Left kidney (tissue), 8 donors: ENCODE measurements around the gene DDX25. TPM values are rescaled to one million over a fixed set of nuclear protein-coding genes. Genes with fewer than 3 reads are reported as not detected.
A peak's percentile ranks its signal among the peaks of the same experiment; 100 is the strongest.
"Not testable (repeated sequence)": the region's sequence is repeated elsewhere in the genome, so short reads cannot be mapped to it uniquely, and the experiment has no call there.

Source experiments
- DNase-seq: peaks from one replicate; pipeline ENCODE4 v3.0.0-alpha.2; 2013
- long read RNA-seq, 8 donors: transcript quantifications; one replicate each; lab custom pipeline, GENCODE V29; 2026
- polyA plus RNA-seq: library from polyadenylated mRNA; unstranded; fragments of 120-200 nt; gene quantifications from one replicate; pipeline ENCODE4 v1.2.1, GENCODE V29; 2013; ENCODE audit not compliant: insufficient read length

The DDX25 gene
- 8.5 TPM for polyA plus RNA-seq
- long read RNA-seq, donor 1, partial matches to known transcripts, result 0 of 1 reads
- long read RNA-seq, donor 1, other reads (novel, unspliced or antisense), result 0 of 1 reads
- long read RNA-seq, donor 2, result 0 reads
- long read RNA-seq, donor 3, result 0 reads
- long read RNA-seq, donor 4, result 0 reads
- long read RNA-seq, donor 5, full-length matches to known transcripts, result 1 of 1 reads
- long read RNA-seq, donor 5, partial matches to known transcripts, result 0 of 1 reads
- long read RNA-seq, donor 5, other reads (novel, unspliced or antisense), result 0 of 1 reads
- long read RNA-seq, donor 6, result 0 reads
- long read RNA-seq, donor 7, result 0 reads
- long read RNA-seq, donor 8, result 0 reads

- DNase-seq, result peak; percentile 41
Observed at GRCh38 chr11:125903711-125904659, at the start of gene DDX25. DDX25 (plus strand) TSS chr11:125904508; CDS start chr11:125904518, 10 bp downstream.

GRCh38 chr11:125857670-125858069, 46.6 kb upstream of the DDX25 start:
- DNase-seq, result not testable (repeated sequence)

- not testable (repeated sequence) for DNase-seq
Observed at GRCh38 chr11:125862786-125863185, 41.5 kb upstream of the DDX25 start.

- not testable (repeated sequence) for DNase-seq
Observed at GRCh38 chr11:125865354-125865753, 39.0 kb upstream of the DDX25 start.

- DNase-seq, result no peak
Observed at GRCh38 chr11:125869521-125869920, 34.8 kb upstream of the DDX25 start.

GRCh38 chr11:125871391-125872137, 32.7 kb upstream of the DDX25 start:
- DNase-seq, result no peak

- no peak for DNase-seq
Observed at GRCh38 chr11:125872138-125872491, 32.2 kb upstream of the DDX25 start.

GRCh38 chr11:125873881-125874555, 30.3 kb upstream of the DDX25 start:
- no peak for DNase-seq

- DNase-seq, result peak; percentile 72
Observed at GRCh38 chr11:125874556-125875124, 29.7 kb upstream of the DDX25 start.

- DNase-seq, result no peak
Observed at GRCh38 chr11:125881291-125881690, 23.0 kb upstream of the DDX25 start.

GRCh38 chr11:125883375-125883774, 20.9 kb upstream of the DDX25 start:
- no peak for DNase-seq

GRCh38 chr11:125886997-125887372, 17.3 kb upstream of the DDX25 start:
- peak; percentile 6 for DNase-seq

- peak; percentile 91 for DNase-seq
Observed at GRCh38 chr11:125887373-125888324, 16.7 kb upstream of the DDX25 start, which contains the start of gene HYLS1. HYLS1 (plus strand) TSS chr11:125887668; CDS start chr11:125899369, 11,701 bp downstream.

- DNase-seq, result no peak
Observed at GRCh38 chr11:125890447-125891100, 13.7 kb upstream of the DDX25 start.

- DNase-seq, result no peak
Observed at GRCh38 chr11:125892071-125892470, 12.2 kb upstream of the DDX25 start.

GRCh38 chr11:125892994-125893393, 11.3 kb upstream of the DDX25 start:
- no peak for DNase-seq

- DNase-seq, result no peak
Observed at GRCh38 chr11:125901872-125902271, 2.4 kb upstream of the DDX25 start.

GRCh38 chr11:125902277-125902926, 1.9 kb upstream of the DDX25 start:
- no peak for DNase-seq
